ENCODE data around the gene AMACR.

AMACR gene

DNA sequence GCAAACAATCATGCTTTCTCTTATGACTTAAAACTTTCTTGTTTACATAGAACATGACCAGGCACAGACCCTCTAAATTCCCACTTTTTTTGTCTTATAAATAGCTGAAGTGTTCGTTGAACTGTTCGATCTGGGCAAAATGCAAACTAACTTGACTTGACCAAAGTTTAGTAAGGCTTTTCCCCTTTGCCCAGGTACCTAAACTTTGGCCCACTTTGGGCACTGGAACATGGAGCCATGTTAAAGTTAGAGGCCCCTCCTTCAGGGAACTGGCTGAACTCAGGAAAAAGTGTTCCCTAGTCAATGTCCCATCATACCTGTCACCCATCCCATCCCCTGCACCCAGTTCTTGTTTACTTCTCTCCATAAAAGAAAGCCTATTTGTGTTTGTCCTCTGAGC is 9.4 kb upstream of the AMACR start:
- Histone ChIP-seq H2AFZ (ENCODE audit: low read length) (no peak overlapping the region), H3K9ac (ENCODE audit: low read length) (no peak overlapping the region), H3K4me1 (ENCODE audit: insufficient read depth, low read length, severe bottlenecking) (no peaks in the 10 kb centered on the region), H3F3A (ENCODE audit: insufficient read depth, low read length) (no peaks in the 10 kb centered on the region), H3K9me2 (ENCODE audit: low read depth, low read length) (no peaks in the 10 kb centered on the region), H3K9me3 (ENCODE audit: low read length) (no peaks in the 10 kb centered on the region), H3K4me3 (ENCODE audit: low read depth, low read length, poor library complexity, severe bottlenecking) (no peak overlapping the region), H3K36me3 (ENCODE audit: insufficient read depth, low read length) (no peaks in the 10 kb centered on the region), H3K79me2 (ENCODE audit: insufficient read depth, low read length) (no peaks in the 10 kb centered on the region), H3K4me2 (ENCODE audit: low read length) (no peak overlapping the region), H3K27me3 (ENCODE audit: insufficient read depth, low read length) (no peaks in the 10 kb centered on the region), H3K27ac (ENCODE audit: low read depth, low read length, poor library complexity, severe bottlenecking) (no peak overlapping the region), H4K20me1 (ENCODE audit: insufficient read depth, low read length) (no peaks in the 10 kb centered on the region)
- TF ChIP-seq, protein P1, sequence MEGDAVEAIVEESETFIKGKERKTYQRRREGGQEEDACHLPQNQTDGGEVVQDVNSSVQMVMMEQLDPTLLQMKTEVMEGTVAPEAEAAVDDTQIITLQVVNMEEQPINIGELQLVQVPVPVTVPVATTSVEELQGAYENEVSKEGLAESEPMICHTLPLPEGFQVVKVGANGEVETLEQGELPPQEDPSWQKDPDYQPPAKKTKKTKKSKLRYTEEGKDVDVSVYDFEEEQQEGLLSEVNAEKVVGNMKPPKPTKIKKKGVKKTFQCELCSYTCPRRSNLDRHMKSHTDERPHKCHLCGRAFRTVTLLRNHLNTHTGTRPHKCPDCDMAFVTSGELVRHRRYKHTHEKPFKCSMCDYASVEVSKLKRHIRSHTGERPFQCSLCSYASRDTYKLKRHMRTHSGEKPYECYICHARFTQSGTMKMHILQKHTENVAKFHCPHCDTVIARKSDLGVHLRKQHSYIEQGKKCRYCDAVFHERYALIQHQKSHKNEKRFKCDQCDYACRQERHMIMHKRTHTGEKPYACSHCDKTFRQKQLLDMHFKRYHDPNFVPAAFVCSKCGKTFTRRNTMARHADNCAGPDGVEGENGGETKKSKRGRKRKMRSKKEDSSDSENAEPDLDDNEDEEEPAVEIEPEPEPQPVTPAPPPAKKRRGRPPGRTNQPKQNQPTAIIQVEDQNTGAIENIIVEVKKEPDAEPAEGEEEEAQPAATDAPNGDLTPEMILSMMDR (IDR thresholded peaks at IDR 0.05; ENCODE audit: low read length) = no peak
- no peak for TF ChIP-seq EZH2 (IDR thresholded peaks at IDR 0.05; ENCODE audit: borderline replicate concordance, low read length)

GRCh38 chr5:34016750-34017149 is 8.9 kb upstream of the AMACR start:
- no peak overlapping the region for H3K4me2 ChIP-seq (ENCODE audit: low read length)
- TF ChIP-seq EZH2 (IDR thresholded peaks at IDR 0.05; ENCODE audit: borderline replicate concordance, low read length) = no peak
- TF ChIP-seq, protein P1 (IDR thresholded peaks at IDR 0.05; ENCODE audit: low read length) = no peak
- H3K27ac ChIP-seq (ENCODE audit: low read depth, low read length, poor library complexity, severe bottlenecking) = no peak overlapping the region

DNA sequence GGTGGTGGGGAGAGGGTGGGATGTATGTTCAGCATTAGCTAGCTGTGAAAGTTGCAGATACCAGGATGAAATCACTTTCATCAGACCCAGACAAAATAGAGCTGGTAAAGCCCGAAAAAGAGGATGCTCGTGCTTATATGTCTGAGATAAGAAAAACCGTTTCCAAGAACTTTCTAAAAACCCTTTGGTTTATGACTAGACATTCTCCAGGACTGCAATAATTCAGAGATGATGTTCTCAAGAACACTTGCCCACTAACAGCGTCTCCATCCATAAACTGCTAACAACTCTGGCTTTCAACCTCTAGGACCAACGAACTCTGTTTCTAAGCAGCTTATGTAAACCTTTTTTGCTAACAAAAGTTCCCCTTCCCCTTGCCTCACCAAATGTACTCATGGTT is 8.4 kb upstream of the AMACR start:
- no peaks in the 10 kb centered on the region for H3K27me3 ChIP-seq (ENCODE audit: insufficient read depth, low read length)
- H3K9me2 ChIP-seq (ENCODE audit: low read depth, low read length) = no peaks in the 10 kb centered on the region
- H3K79me2 ChIP-seq (ENCODE audit: insufficient read depth, low read length) = no peaks in the 10 kb centered on the region
- H3K4me1 ChIP-seq (ENCODE audit: insufficient read depth, low read length, severe bottlenecking) = no peaks in the 10 kb centered on the region
- no peak for TF ChIP-seq EZH2 (IDR thresholded peaks at IDR 0.05; ENCODE audit: borderline replicate concordance, low read length)
- TF ChIP-seq, protein P1 (IDR thresholded peaks at IDR 0.05; ENCODE audit: low read length) = no peak
- no peaks in the 10 kb centered on the region for H3K36me3 ChIP-seq (ENCODE audit: insufficient read depth, low read length)
- H3K4me2 ChIP-seq (ENCODE audit: low read length) = no peak overlapping the region
- H3K4me3 ChIP-seq (ENCODE audit: low read depth, low read length, poor library complexity, severe bottlenecking) = no peak overlapping the region
- H3K9ac ChIP-seq (ENCODE audit: low read length) = no peak overlapping the region
- H4K20me1 ChIP-seq (ENCODE audit: insufficient read depth, low read length) = no peaks in the 10 kb centered on the region
- H2AFZ ChIP-seq (ENCODE audit: low read length) = no peak overlapping the region
- no peaks in the 10 kb centered on the region for H3K9me3 ChIP-seq (ENCODE audit: low read length)
- no peaks in the 10 kb centered on the region for H3F3A ChIP-seq (ENCODE audit: insufficient read depth, low read length)
- H3K27ac ChIP-seq (ENCODE audit: low read depth, low read length, poor library complexity, severe bottlenecking) = no peak overlapping the region

More at GRCh38 chr5:34016750-34017149, 8.9 kb upstream of the AMACR start:
- H3K9me3 ChIP-seq (ENCODE audit: low read length) = no peaks in the 10 kb centered on the region
- H3K27me3 ChIP-seq (ENCODE audit: insufficient read depth, low read length) = no peaks in the 10 kb centered on the region
- H3K9ac ChIP-seq (ENCODE audit: low read length) = no peak overlapping the region
- H3K9me2 ChIP-seq (ENCODE audit: low read depth, low read length) = no peaks in the 10 kb centered on the region
- no peaks in the 10 kb centered on the region for H3K79me2 ChIP-seq (ENCODE audit: insufficient read depth, low read length)
- no peak overlapping the region for H2AFZ ChIP-seq (ENCODE audit: low read length)
- H4K20me1 ChIP-seq (ENCODE audit: insufficient read depth, low read length) = no peaks in the 10 kb centered on the region
- no peaks in the 10 kb centered on the region for H3K4me1 ChIP-seq (ENCODE audit: insufficient read depth, low read length, severe bottlenecking)
- H3F3A ChIP-seq (ENCODE audit: insufficient read depth, low read length) = no peaks in the 10 kb centered on the region
- H3K4me3 ChIP-seq (ENCODE audit: low read depth, low read length, poor library complexity, severe bottlenecking) = no peak overlapping the region
- H3K36me3 ChIP-seq (ENCODE audit: insufficient read depth, low read length) = no peaks in the 10 kb centered on the region

Measured in OCI-LY1 (cell line).